T-helper 9 cell (primary cell): ENCODE measurements around the gene PKNOX1.
A peak's percentile ranks its signal among the peaks of the same experiment; 100 is the strongest.
"Not testable (repeated sequence)": the region's sequence is repeated elsewhere in the genome, so short reads cannot be mapped to it uniquely, and the experiment has no call there.

Experiments used
- DNase-seq: peaks from one replicate; pipeline ENCODE4 v3.0.0-alpha.2; 2020

PKNOX1 gene

DNA sequence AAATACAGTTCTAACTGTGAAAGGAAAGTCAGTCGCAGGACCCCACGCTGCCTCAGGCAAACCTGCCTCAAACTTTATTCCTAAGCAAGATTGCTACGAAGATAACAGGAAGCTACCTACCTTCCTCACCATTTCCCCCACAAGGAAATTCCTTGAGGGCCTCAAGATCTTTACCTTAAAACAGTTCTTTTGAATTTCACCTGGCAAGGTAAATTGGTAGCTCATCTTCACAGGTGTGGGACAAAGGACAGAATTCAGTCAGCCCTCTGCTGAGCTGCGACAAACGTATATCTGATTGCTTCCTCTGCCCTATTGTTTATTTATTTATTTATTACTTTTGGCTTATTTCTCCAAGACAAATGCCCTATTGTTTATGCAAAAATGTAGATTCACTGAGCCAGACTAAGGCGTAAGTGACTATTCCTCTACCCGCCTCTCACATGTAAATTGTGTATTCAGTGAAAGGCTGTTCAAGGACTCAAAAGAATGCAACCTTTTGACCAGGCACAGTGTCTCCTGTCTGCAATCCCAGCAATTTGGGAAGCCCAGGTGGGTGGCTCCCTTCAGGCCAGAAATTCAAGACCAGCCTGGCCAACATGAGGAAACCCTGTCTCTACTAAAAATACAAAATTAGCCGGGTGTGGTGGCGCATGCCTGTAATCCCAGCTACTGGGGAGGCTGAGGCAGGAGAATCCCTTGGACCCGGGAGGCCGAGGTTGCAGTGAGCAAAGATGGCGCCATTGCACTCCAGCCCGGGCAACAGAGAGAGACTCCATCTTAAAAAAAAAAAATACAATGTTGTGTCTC, 17.3 kb upstream of the PKNOX1 start:
- no peak for DNase-seq

DNA sequence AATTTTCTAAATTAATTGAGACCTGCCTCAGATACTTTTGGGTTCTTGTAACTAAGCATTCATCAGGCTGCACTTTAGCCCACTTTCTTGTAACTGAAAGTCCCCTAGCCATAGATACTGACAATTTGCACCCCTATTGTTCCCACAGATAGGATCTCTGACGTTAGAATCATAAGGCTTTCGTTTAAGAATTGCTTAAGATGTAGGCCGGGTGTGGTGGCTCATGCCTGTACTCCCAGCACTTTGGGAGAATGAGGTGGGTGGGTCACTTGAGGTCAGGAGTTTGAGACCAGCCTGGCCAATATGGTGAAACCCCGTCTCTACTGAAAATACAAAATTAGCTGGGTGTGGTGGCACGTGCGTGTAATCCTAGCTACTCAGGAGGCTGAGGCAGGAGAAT, 16.2 kb upstream of the PKNOX1 start:
- DNase-seq: not testable (repeated sequence)

- DNase-seq: no peak
Measured at GRCh38 chr21:42959728-42960127, 14.6 kb upstream of the PKNOX1 start.

DNA sequence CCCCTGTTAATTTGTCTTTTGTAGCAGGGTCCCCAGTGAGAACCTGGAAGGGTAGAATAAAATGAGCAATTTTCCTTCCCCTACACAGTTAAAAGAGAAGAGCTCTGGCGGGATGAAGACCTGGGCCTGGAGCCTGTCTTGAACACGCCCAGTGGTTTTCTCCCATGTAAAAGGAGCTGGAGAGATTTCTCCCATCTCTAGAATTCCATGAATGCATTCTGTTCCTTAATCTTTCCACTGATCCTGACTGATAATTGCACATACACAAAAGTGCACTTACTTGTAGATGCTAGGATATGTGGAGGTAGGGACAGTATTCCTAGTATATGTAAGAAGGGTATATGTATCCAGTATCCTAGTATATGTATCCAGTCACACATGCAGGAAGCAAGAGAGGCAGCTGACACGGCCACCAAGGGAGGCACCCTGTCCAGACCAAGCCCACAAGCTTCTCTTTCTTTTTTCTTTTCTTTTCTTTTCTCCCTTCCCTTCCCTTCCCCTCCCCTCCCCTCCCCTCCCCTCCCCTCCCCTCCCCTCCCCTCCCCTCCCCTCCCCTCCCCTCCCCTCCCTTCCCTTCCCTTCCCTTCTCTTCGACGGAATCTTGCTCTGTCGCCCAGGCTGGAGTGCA, 11.9 kb upstream of the PKNOX1 start:
- DNase-seq: no peak

DNA sequence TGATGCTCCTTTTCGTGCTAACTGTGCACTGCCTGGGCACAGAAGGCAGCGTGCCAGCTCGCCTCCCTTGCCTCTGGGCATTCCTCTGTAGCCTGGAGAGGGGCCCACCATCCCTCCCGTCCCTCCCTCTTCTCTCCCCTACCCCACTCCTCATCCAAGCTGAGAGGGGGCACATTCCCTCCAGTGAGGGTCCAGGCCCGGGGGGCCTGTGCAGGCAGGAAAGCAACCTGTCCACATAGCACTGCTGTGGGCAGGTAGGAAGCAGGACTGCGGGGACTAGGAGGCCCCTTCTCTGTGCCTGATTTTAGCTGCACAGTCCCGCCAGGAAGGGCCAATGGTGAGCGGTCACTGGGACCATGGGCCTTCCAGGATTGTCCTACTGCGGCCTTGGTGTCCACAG, 10.3 kb upstream of the PKNOX1 start:
- DNase-seq: no peak

DNA sequence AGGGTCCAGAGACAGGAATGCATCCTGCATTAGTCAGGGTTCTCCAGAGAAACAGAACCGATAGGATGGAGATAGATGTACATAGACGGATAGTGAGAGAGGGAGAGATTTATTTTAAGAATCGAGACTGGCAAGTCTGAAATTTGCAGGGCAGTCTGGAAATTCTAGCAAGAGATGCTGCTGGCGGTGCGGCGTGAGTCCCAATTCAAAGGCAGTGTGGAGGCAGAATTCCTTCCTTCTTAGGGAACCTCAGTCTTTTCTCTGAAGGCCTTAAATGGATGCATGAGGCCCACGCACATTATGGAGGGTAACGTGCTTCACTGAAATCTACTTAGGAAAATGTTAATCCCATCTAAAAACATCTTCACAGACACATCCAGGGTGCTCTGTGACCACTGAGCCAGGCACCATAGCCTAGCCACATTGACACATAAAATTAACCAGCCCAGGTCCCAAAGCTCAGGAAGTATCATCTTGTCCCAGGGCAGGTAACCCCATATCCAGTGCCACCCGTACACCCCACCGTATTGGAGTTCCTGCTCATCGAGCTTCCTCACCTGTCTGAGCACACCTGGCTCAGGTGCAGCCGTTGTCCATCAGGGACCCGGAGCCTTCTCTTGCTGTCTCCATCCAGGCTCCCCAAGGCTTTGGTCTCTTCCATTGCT, 9.7 kb upstream of the PKNOX1 start:
- no peak for DNase-seq

GRCh38 chr21:42965211-42965560, 9.2 kb upstream of the PKNOX1 start:
- DNase-seq: no peak

- DNase-seq: not testable (repeated sequence)
Measured at GRCh38 chr21:42967616-42968015, 6.7 kb upstream of the PKNOX1 start.

DNA sequence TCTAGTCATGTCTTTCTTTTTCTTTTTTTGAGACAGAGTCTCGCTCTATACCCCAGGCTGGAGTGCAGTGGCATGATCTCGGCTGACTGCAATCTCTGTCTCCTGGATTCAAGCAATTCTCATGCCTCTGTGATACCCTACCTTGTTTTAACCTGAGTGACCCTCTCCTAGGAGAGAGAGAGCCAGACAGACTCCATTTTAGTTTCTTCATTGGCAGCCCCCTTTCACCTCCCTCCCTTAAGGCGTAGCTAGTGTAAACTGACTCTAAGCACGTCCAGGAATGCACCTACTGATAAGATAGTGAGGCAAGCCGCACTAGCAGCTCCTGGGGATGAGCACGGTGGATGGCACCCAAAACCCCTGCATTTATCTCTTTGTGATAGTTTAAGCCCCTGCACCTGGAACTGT, 5.2 kb upstream of the PKNOX1 start:
- DNase-seq: no peak

DNA sequence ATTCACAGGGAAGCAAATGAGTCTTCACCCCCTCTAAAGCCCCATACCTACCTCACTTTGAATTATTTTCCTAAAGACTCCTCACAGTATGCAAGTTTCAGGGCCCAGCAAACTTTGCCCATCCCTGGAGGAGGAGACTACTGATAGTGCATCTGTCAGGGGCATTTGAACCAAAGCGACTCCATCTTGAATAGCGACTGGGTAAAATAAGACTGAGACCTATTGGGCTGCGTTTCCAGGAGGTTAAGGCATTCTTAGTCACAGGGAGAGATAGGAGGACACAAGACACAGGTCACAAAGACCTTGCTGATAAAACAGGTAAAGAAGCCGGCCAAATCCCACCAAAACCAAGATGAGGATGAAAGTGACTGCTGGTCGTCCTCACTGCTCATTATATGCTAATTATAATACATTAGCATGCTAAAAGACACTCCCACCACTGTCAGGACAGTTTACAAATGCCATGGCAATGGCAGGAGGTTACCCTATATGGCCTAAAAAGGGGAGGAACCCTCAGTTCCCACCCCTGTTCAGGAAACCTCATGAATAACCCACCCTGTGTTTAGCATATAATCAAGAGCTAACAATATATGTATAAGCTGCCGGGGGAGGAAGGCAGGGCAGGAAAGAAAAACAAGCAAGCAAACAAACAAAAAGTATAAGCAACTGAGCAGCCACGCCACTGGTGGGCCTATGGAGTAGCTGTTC, 3.3 kb upstream of the PKNOX1 start:
- no peak for DNase-seq

DNA sequence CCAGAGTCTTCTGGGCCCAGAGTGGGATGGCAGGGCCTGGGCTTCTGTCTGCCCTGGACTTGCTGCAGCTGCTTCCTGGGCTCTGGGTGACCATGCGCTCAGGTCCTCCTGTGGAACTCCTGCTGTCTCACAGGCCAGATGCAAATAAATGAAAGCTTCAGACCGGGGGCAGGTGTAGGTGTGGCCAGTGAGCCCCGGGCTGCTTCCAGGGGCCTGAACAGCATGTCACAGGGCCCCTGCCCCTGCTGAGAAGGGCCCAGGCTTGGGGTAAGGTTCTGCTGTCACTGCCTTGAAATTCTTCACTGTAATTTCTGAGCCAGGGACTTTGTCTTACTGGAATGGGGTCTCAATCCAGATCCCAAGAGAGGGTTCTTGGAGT, 2.5 kb upstream of the PKNOX1 start:
- no peak for DNase-seq

DNA sequence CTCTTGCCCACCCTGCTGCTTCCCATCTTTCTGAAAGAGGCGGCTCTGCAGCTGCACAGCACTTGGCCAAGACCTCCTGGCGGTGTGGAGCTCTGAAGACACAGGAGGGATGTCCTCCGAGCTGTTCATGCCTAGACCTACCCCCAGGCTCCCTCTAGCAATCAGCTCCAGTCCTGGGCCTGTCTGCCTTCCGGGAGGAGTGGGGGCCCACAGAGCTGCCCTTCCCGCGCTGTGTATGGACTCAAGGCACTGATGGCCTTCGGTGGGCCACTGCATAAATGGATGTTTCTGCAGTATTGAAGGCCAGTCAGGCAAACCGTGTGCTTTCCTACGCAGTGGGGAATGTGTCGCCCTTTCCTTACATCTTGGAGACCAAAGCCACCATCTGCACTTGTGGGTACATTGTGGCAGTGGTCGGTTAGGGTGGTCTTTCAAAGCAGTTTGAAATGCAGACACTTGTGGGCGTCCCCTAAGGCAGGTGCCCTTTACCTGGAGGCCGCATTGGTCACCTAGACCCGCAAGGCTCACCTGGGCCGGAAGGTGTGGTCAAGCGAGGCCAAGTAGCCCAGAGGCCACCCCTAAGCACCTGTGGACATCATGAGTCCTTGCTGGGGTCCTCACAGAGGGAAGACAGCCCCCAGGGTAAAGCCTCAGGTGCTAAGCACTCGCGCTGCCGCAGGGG, 912 bp upstream of the PKNOX1 start:
- peak; percentile 3 for DNase-seq

DNA sequence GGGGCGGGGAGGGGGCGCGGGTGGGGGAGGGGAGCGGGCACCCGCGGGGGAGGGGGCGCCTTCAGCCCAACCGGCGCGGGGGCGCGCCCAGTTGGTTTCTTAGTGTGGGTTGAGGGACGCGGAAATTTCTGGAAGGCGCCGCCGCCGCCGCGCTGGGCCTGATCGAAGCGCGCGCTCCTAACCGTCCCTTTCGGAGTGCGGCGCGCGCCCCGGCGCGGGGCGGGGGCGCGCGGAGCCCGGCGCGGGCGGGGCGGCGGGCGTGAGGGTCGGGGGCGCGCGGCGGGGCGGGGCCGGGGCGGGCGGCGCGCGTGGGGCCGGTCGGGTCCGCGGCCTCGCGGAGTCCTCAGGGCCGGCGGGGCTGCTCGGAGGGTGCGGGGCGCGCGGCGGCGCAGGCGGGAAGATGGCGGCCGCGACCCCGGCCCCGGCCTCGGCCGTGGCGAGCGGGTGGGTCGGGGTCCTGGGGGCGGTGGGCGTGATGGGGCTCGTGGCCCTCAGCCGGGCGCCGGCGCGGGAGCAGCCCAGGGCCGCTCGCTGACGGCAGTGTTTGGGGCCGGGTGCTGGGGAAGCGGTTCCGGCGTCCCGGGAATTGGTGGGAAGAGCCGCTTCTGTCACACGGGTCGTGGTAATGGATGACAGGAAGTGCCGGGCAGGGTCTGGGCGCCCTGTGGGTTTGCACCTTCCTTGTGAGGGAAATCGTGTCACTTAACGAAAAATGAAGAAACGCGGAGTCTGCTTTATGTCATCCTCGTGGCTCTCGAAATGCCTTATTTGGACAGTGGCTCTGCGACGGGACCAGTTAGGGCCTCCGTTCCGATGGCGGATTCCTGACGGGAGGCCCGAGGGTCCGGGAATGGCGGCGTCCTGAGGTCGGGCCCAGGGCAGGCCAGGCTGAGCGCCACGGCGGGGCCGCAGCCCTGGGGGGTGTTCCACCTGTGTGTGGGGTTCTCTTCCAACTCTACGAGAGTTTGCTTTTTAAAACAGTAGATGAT, 764 bp downstream of the PKNOX1 start:
- peak; percentile 55 for DNase-seq

GRCh38 chr21:42975886-42976608, 1.7 kb downstream of the PKNOX1 start:
- DNase-seq: no peak

DNA sequence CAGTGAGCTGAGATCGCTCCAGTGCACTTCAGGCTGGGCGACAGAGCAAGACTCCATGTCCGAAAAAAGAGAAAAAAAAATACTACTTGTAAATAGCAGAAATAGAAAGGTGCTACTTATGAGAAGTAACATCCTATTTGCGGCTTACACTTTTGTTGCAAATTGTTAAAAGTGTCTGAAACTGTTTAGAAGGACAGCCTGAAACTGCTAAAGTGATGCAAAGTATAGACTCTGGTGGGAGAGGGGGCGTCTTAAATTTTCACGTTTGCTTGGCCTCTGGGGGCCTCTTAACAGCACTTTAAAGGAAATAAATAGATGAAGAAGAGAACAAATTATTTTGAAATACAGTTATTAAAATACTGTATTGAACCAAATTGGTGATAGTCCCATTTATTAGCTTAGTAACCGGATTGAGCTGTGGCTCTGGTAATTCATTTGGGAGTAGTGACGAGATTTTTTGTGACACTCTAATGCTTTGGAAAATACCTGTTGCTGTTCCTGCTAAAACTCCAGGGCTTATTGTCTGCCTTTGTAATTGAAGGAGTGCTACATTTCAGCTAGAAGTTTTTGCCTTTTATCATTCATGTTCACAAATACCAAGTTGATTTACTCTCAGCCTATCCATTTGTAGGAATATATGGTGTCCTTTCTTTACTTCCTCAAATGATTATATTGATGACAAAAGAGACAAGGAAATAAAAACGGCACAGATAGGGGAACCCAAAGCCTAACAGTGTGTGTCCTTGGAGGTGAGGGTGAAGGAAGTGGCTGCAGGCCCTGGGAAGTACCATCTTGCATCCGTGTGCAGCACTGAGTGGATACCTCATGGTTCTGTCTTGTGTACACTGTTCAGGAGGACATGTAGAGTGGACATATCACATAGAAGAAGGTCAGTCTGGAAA, 6.2 kb downstream of the PKNOX1 start:
- DNase-seq: no peak

- no peak for DNase-seq
Measured at GRCh38 chr21:42981214-42981523, 6.8 kb downstream of the PKNOX1 start.

DNA sequence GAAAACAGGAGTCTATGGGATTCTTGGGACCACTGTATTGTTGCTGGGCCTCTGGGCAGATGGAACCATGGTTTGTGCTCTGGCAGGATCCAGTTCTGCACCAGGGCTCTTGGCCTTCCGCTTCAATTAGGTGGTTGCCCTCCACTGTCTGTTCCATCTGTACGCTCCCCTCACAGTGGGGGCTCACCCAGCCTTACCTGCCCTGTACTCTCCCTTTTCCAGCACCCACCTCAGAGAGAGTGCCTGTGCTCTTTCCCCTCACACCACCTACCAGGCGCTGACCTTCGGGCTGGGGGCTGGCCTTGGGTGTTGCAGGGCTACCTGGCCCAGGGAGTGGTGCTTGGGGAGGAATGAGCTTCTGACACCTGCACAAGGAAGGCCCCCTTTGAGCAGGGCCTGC, 7.5 kb downstream of the PKNOX1 start:
- DNase-seq: no peak

- no peak for DNase-seq
Measured at GRCh38 chr21:42983103-42983502, 8.7 kb downstream of the PKNOX1 start.

GRCh38 chr21:42983869-42984268, 9.5 kb downstream of the PKNOX1 start:
- DNase-seq: no peak
